ENCODE data around the gene CR1. TPM values are rescaled to one million over a fixed set of nuclear protein-coding genes. Genes with fewer than 3 reads are reported as not detected.
"Not testable (repeated sequence)": the region's sequence is repeated elsewhere in the genome, so short reads cannot be mapped to it uniquely, and the experiment has no call there.

CR1 gene
- total and polyA plus RNA-seq, 2 donors: 1.5 to 1.6 TPM

DNA sequence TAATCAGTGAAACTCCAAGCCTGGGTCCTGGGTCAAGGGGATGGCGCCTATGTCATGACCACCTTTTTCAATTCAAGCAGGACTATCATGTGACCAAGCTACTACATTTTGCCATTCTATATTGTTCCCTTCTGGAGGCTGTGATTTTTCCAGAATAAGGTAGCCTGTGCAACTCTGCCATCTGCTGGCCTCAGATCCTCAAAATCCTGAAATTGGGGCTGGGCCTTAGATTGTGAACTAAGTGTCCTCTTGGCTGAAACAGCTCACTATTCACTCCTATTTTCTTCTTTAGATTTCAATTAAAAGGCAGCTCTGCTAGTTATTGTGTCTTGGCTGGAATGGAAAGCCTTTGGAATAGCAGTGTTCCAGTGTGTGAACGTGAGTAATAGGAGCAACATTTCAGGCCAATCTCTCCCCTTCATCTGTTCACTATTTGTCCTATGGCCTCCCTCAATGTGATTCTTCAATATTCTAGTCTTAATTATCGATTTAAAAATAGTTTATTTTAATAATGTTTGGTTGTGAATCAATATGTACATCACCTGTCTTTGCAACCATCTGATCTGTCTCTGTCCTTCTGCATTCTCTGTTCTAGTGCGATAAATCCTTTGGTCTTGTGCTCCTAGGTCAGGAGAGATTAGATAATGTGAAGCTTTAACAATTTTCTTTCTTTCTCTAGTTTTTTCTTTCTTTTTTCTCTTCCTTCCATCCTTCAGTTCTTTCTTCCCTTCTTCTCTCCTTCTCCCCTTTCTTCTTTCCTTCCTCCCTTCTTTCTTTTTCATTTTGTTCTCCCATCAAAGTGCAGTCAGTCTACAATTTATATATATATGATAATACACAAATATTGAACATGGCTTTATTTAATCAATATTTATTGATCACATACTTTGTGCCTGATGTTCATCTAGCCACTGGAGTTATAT lies 69.8 kb downstream of the CR1 start:
- Histone ChIP-seq H3K27me3 (ENCODE audit: control insufficient read depth in 2 of 2, insufficient read depth in 1 of 2, low read length in 1 of 2) (no peaks in the 10 kb centered on the region), H3K36me3 (ENCODE audit: control insufficient read depth in 2 of 2, insufficient read depth in 2 of 2, low read length in 1 of 2) (no peaks in the 10 kb centered on the region), H3K4me1 (ENCODE audit: control insufficient read depth in 2 of 2, insufficient read depth in 2 of 2, low read length in 2 of 2) (no peaks in the 10 kb centered on the region), H3K27ac (ENCODE audit: low read depth in 1 of 2, low read length in 1 of 2) (no peak overlapping the region), H3K4me3 (ENCODE audit: low read length in 2 of 2) (no peak overlapping the region), H3K9me3 (ENCODE audit: control insufficient read depth in 2 of 2, insufficient read depth in 1 of 2, low read length in 1 of 2) (no peaks in the 10 kb centered on the region)
- no peak for DNase-seq (ENCODE audit: low read depth in 6 of 9, low spot score in 9 of 9)
- WGBS: 89% methylated on average over 4 of the region's 4 CpGs

DNA sequence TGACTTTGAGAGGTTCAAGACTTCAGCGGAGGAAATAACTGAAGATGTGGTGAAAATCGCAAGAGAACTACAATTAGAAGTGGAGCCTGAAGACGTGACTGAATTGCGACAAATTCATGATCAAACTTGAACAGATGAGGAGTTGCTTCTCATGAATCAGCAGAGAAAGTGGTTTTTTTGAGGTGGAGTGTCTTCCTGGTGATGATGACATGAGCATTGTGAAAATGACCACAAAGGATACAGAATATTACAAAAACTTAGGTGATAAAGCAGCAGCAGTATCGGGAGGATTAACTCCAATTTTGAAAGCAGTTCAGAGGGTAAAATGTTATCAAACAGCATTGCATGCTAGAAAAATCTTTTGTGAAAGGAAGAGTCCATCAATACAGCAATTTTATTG lies 76.0 kb downstream of the CR1 start:
- H3K27ac ChIP-seq (ENCODE audit: low read depth in 1 of 2, low read length in 1 of 2); H3K4me1 ChIP-seq (ENCODE audit: control insufficient read depth in 2 of 2, insufficient read depth in 2 of 2, low read length in 2 of 2); H3K9me3 ChIP-seq (ENCODE audit: control insufficient read depth in 2 of 2, insufficient read depth in 1 of 2, low read length in 1 of 2); H3K36me3 ChIP-seq (ENCODE audit: control insufficient read depth in 2 of 2, insufficient read depth in 2 of 2, low read length in 1 of 2); H3K4me3 ChIP-seq (ENCODE audit: low read length in 2 of 2); H3K27me3 ChIP-seq (ENCODE audit: control insufficient read depth in 2 of 2, insufficient read depth in 1 of 2, low read length in 1 of 2); DNase-seq (ENCODE audit: low read depth in 6 of 9, low spot score in 9 of 9): not testable (repeated sequence)
- no CpG with 5 or more reads among the region's 5 CpGs for WGBS

DNA sequence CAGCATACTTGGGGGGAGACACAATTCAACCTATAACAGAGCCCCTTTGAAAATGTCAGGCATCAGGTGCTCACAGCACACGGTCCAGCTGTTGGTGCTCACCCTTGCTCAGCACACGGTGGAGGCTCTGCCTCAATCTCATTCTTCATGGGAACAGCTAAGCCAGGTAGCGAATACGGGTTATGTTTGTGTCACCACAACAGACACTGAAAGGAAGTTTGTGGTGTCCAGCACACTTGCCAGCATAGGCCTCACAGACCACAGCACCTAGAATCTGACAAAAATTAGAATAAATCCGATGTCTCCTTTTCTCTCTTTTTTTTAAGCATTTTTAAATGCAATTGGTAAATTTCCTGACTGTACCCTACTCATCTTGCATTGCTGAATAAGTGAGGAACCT lies 77.1 kb downstream of the CR1 start:
- WGBS: 22% methylated on average over 5 of the region's 5 CpGs
- H3K27ac ChIP-seq (ENCODE audit: low read depth in 1 of 2, low read length in 1 of 2); H3K36me3 ChIP-seq (ENCODE audit: control insufficient read depth in 2 of 2, insufficient read depth in 2 of 2, low read length in 1 of 2); H3K27me3 ChIP-seq (ENCODE audit: control insufficient read depth in 2 of 2, insufficient read depth in 1 of 2, low read length in 1 of 2); H3K9me3 ChIP-seq (ENCODE audit: control insufficient read depth in 2 of 2, insufficient read depth in 1 of 2, low read length in 1 of 2); H3K4me1 ChIP-seq (ENCODE audit: control insufficient read depth in 2 of 2, insufficient read depth in 2 of 2, low read length in 2 of 2); H3K4me3 ChIP-seq (ENCODE audit: low read length in 2 of 2); DNase-seq (ENCODE audit: low read depth in 6 of 9, low spot score in 9 of 9): not testable (repeated sequence)

DNA sequence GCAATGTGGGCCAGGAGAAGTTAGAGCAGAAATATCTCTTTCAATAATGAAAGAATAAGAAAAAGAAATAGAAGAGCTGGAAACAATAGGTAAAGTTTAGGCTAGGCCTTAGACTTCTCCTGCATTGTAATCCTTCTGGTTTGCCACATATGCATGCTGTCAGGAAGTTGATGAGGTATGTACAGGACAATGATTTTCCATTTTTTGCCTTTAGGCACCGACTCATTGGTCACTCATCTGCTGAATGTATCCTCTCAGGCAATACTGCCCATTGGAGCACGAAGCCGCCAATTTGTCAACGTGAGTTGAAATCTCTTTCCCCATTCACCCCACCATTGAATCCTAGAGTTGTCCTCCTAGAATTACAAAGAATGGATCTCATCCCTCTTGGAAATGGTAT lies 79.4 kb downstream of the CR1 start:
- 98% methylated on average over 4 of the region's 4 CpGs for WGBS
- H3K27me3 ChIP-seq (ENCODE audit: control insufficient read depth in 2 of 2, insufficient read depth in 1 of 2, low read length in 1 of 2); H3K36me3 ChIP-seq (ENCODE audit: control insufficient read depth in 2 of 2, insufficient read depth in 2 of 2, low read length in 1 of 2); H3K4me1 ChIP-seq (ENCODE audit: control insufficient read depth in 2 of 2, insufficient read depth in 2 of 2, low read length in 2 of 2); DNase-seq (ENCODE audit: low read depth in 6 of 9, low spot score in 9 of 9); H3K4me3 ChIP-seq (ENCODE audit: low read length in 2 of 2); H3K27ac ChIP-seq (ENCODE audit: low read depth in 1 of 2, low read length in 1 of 2); H3K9me3 ChIP-seq (ENCODE audit: control insufficient read depth in 2 of 2, insufficient read depth in 1 of 2, low read length in 1 of 2): not testable (repeated sequence)

DNA sequence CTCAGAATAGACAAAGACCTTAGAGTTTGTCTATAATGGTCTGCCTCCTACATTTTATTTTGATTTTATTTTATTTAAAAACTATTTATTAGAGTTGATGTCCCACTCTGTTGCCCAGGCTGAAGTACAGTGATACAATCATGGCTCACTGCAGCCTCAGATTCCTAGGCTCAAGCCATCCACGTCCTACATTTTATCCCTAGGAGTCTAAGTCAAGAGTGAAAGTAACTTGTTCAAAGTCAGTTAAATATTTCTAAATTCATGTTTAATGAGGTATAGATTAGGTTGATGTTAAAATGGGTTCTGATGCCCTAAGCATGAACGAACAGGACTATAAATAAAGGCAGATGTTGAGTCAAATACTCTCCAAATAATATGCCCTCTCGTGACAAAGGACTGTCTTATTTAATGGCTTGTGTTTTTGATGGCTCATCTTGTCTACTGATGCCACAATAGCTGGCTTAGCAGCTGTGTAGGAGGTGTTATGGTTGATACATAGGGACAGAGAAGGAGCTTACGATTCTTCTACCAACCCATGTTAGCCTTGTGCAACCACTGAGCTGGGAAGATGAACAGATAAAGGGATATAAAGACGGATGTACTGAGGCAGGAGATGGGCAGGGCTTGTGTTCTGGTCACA lies 83.0 kb downstream of the CR1 start:
- no peaks in the 10 kb centered on the region for H3K9me3 ChIP-seq (ENCODE audit: control insufficient read depth in 2 of 2, insufficient read depth in 1 of 2, low read length in 1 of 2)
- H3K27me3 ChIP-seq (ENCODE audit: control insufficient read depth in 2 of 2, insufficient read depth in 1 of 2, low read length in 1 of 2): no peaks in the 10 kb centered on the region
- H3K36me3 ChIP-seq (ENCODE audit: control insufficient read depth in 2 of 2, insufficient read depth in 2 of 2, low read length in 1 of 2): no peaks in the 10 kb centered on the region
- peaks cover 0 to 2% of the 10 kb centered on the region in 2 donors for H3K4me1 ChIP-seq (ENCODE audit: control insufficient read depth in 2 of 2, insufficient read depth in 2 of 2, low read length in 2 of 2)
- no peak overlapping the region for H3K4me3 ChIP-seq (ENCODE audit: low read length in 2 of 2)
- H3K27ac ChIP-seq (ENCODE audit: low read depth in 1 of 2, low read length in 1 of 2): no peak overlapping the region
- no peak for DNase-seq (ENCODE audit: low read depth in 6 of 9, low spot score in 9 of 9)
- 89% methylated on average over 5 of the region's 5 CpGs for WGBS

DNA sequence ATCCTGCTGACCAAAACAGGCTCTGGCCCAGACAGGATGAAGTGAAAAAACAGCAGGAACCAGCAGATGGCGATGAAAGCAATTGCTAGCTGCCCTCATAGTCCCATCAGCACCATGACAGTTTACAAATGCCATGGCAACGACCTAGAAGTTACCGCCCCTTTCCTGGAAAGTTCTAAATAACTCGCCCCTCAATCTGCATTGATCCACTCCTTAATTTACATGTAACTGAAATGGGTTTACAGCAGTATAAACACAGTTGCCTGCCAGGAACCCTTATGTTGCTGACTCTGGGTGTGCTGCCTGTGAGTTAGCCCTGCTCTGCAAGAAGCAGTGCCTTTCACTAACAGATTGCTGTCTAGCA lies 83.5 kb downstream of the CR1 start:
- Histone ChIP-seq H3K27me3 (ENCODE audit: control insufficient read depth in 2 of 2, insufficient read depth in 1 of 2, low read length in 1 of 2) (no peaks in the 10 kb centered on the region), H3K9me3 (ENCODE audit: control insufficient read depth in 2 of 2, insufficient read depth in 1 of 2, low read length in 1 of 2) (no peaks in the 10 kb centered on the region), H3K36me3 (ENCODE audit: control insufficient read depth in 2 of 2, insufficient read depth in 2 of 2, low read length in 1 of 2) (no peaks in the 10 kb centered on the region), H3K4me1 (ENCODE audit: control insufficient read depth in 2 of 2, insufficient read depth in 2 of 2, low read length in 2 of 2) (peaks cover 0 to 2% of the 10 kb centered on the region in 2 donors), H3K4me3 (ENCODE audit: low read length in 2 of 2) (no peak overlapping the region), H3K27ac (ENCODE audit: low read depth in 1 of 2, low read length in 1 of 2) (no peak overlapping the region)
- DNase-seq (ENCODE audit: low read depth in 6 of 9, low spot score in 9 of 9): peak in 8 of 9 donors; percentile 9 to 63 (median 30)
- WGBS: 30% methylated on average over 4 of the region's 4 CpGs

DNA sequence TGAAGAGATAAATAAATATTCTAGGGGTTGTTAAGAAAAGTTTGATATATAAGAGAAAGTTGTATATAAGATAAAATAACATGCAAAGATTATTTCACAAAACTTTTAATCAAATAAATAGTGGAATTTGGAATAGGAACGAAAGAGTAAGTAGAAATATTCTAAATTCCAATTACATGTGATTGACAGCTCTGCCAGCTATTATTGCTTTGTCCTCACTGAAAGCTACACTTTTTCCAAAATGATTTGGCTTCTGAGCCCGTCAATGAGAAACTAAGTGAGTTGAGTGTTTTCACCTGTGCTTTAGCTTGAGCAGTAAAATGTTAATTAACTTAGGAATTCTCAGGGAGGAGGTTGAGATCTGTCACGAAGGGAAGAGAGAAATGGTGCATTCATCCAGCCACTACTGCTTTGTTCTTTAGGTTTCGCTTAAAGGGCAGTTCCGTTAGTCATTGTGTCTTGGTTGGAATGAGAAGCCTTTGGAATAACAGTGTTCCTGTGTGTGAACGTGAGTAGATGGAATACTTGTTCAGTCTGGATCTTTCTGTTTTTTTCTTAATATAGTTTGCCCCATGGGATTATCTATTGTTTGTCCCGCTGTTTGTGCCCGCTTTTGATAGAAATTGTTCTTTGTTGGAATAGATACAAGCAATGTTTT lies 85.7 kb downstream of the CR1 start:
- Histone ChIP-seq H3K4me1 (ENCODE audit: control insufficient read depth in 2 of 2, insufficient read depth in 2 of 2, low read length in 2 of 2) (peaks cover 0 to 2% of the 10 kb centered on the region in 2 donors), H3K4me3 (ENCODE audit: low read length in 2 of 2) (no peak overlapping the region), H3K9me3 (ENCODE audit: control insufficient read depth in 2 of 2, insufficient read depth in 1 of 2, low read length in 1 of 2) (no peaks in the 10 kb centered on the region), H3K27ac (ENCODE audit: low read depth in 1 of 2, low read length in 1 of 2) (no peak overlapping the region), H3K36me3 (ENCODE audit: control insufficient read depth in 2 of 2, insufficient read depth in 2 of 2, low read length in 1 of 2) (no peaks in the 10 kb centered on the region), H3K27me3 (ENCODE audit: control insufficient read depth in 2 of 2, insufficient read depth in 1 of 2, low read length in 1 of 2) (no peaks in the 10 kb centered on the region)
- WGBS: 96% methylated on average over 8 of the region's 8 CpGs
- DNase-seq (ENCODE audit: low read depth in 6 of 9, low spot score in 9 of 9): no peak

DNA sequence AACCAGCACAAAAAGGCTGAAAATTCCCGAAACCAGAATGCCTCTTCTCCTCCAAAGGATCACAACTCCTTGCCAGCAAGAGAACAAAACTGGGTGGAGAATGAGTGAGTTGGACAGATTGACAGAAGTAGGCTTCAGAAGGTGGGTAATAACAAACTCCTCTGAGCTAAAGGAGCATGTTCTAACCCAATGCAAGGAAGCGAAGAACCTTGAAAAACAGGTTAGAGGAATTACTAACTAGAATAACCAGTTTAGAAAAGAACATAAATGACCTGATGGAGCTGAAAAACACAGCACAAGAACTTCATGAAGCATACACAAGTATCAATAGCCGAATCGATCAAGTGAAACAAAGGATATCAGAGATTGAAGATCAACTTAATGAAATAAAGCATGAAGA lies 93.5 kb downstream of the CR1 start:
- DNase-seq (ENCODE audit: low read depth in 6 of 9, low spot score in 9 of 9): not testable (repeated sequence)
- WGBS: 98% methylated on average over 4 of the region's 4 CpGs

DNA sequence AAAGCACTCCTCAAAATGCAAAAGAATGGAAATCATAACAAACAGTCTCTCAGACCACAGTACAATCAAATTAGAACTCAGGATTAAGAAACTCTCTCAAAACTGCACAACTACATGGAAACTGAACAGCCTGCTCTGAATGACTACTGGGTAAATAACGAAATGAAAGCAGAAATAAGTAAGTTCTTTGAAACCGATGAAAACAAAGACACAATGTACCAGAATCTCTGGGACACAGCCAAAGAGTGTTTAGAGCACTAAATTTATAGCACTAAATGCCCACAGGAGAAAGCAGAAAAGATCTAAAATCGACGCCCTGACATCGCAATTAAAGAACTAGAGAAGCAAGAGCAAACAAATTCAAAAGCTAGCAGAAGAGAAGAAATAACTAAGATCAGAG lies 95.2 kb downstream of the CR1 start:
- WGBS: 98% methylated on average over 5 of the region's 5 CpGs
- not testable (repeated sequence) for H3K4me3 ChIP-seq (ENCODE audit: low read length in 2 of 2); H3K27ac ChIP-seq (ENCODE audit: low read depth in 1 of 2, low read length in 1 of 2); DNase-seq (ENCODE audit: low read depth in 6 of 9, low spot score in 9 of 9); H3K27me3 ChIP-seq (ENCODE audit: control insufficient read depth in 2 of 2, insufficient read depth in 1 of 2, low read length in 1 of 2); H3K36me3 ChIP-seq (ENCODE audit: control insufficient read depth in 2 of 2, insufficient read depth in 2 of 2, low read length in 1 of 2); H3K9me3 ChIP-seq (ENCODE audit: control insufficient read depth in 2 of 2, insufficient read depth in 1 of 2, low read length in 1 of 2); H3K4me1 ChIP-seq (ENCODE audit: control insufficient read depth in 2 of 2, insufficient read depth in 2 of 2, low read length in 2 of 2)

More for the DNA sequence above, 93.5 kb downstream of the CR1 start:
- not testable (repeated sequence) for H3K4me3 ChIP-seq (ENCODE audit: low read length in 2 of 2); H3K36me3 ChIP-seq (ENCODE audit: control insufficient read depth in 2 of 2, insufficient read depth in 2 of 2, low read length in 1 of 2); H3K27me3 ChIP-seq (ENCODE audit: control insufficient read depth in 2 of 2, insufficient read depth in 1 of 2, low read length in 1 of 2); H3K4me1 ChIP-seq (ENCODE audit: control insufficient read depth in 2 of 2, insufficient read depth in 2 of 2, low read length in 2 of 2); H3K9me3 ChIP-seq (ENCODE audit: control insufficient read depth in 2 of 2, insufficient read depth in 1 of 2, low read length in 1 of 2); H3K27ac ChIP-seq (ENCODE audit: low read depth in 1 of 2, low read length in 1 of 2)

Data from thymus (tissue), 11 donors.